ENCODE measurements around the gene POF1B.

POF1B gene

DNA sequence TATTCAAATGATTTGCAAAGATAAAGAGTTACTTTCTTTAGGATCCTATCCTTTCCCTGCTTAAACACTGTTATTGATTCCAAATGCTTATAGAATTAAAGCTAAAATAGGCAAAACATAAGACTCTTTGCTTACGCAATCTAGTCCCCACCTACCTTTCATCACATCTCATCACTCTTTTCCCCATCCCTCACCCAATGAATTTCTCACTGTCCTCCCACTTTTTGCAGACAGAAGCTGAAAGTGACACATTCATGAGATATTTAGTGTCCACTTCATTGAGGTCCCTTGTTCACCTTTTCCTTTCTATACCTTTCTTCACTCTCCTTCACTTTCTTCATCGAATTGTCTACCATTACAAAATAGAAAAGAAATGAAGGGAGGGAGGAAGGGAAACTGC lies 136.3 kb downstream of the POF1B start:
- DNase-seq, result peak; percentile 1

Measured in hematopoietic multipotent progenitor cell treated with erythropoietin and hydrocortisone succinate and interleukin-3 and kit ligand, for 8 days (in vitro differentiated cells).